ENCODE data around the gene FECH.

GRCh38 chr18:57587098-57587661, 678 bp upstream of the FECH start:
- TF ChIP-seq CTCF (IDR thresholded peaks at IDR 0.05; ENCODE audit: low read length) = no peak
- TF ChIP-seq EZH2 (IDR thresholded peaks at IDR 0.05; ENCODE audit: borderline replicate concordance, low read length) = no peak

Measured in OCI-LY1 (cell line).